ENCODE measurements around the gene TPRN.

Gene TPRN

GRCh38 chr9:137147793-137148160 lies 52.8 kb downstream of the TPRN start:
- DNase-seq = no peak
- Histone ChIP-seq H3K4me1 (no peaks in the 10 kb centered on the region), H3K9me3 (no peaks in the 10 kb centered on the region), H3K27me3 (peaks cover 0 to 64% of the 10 kb centered on the region in 2 donors), H3K27ac (no peak overlapping the region), H3K36me3 (no peaks in the 10 kb centered on the region), H3K4me3 (no peak overlapping the region)
- TF ChIP-seq CTCF (IDR thresholded peaks at IDR 0.05) = no peak
- intact Hi-C loops (cut with DNase I; ENCODE audit: low total_unique reads) = no loop called here

GRCh38 chr9:137147091-137147792 lies 53.3 kb downstream of the TPRN start:
- intact Hi-C loops (cut with DNase I; ENCODE audit: low total_unique reads) = no loop called here

GRCh38 chr9:137146527-137146918 lies 54.0 kb downstream of the TPRN start:
- Histone ChIP-seq H3K9me3 (no peaks in the 10 kb centered on the region), H3K27me3 (peaks cover 0 to 77% of the 10 kb centered on the region in 2 donors), H3K4me3 (no peak overlapping the region), H3K27ac (no peak overlapping the region), H3K4me1 (no peaks in the 10 kb centered on the region), H3K36me3 (no peaks in the 10 kb centered on the region)
- intact Hi-C loops (cut with DNase I; ENCODE audit: low total_unique reads) = no loop called here
- no peak for TF ChIP-seq CTCF (IDR thresholded peaks at IDR 0.05)
- no peak for DNase-seq

More at GRCh38 chr9:137147091-137147792, 53.3 kb downstream of the TPRN start:
- peaks cover 0 to 70% of the 10 kb centered on the region in 2 donors for H3K27me3 ChIP-seq
- H3K27ac ChIP-seq = no peak overlapping the region
- TF ChIP-seq CTCF (IDR thresholded peaks at IDR 0.05) = no peak
- no peaks in the 10 kb centered on the region for H3K36me3 ChIP-seq
- H3K4me1 ChIP-seq = no peaks in the 10 kb centered on the region
- no peak overlapping the region for H3K4me3 ChIP-seq
- DNase-seq = no peak
- no peaks in the 10 kb centered on the region for H3K9me3 ChIP-seq

- intact Hi-C loops (cut with DNase I; ENCODE audit: low total_unique reads) = no loop called here
- H3K9me3 ChIP-seq = no peaks in the 10 kb centered on the region
- no peak for TF ChIP-seq CTCF (IDR thresholded peaks at IDR 0.05)
- no peaks in the 10 kb centered on the region for H3K36me3 ChIP-seq
- H3K4me1 ChIP-seq = no peaks in the 10 kb centered on the region
- H3K27me3 ChIP-seq = peaks cover 0 to 83% of the 10 kb centered on the region in 2 donors
- no peak for DNase-seq
- H3K27ac ChIP-seq = no peak overlapping the region
- no peak overlapping the region for H3K4me3 ChIP-seq
Measured at GRCh38 chr9:137145731-137146526, 54.6 kb downstream of the TPRN start.

- TF ChIP-seq CTCF (IDR thresholded peaks at IDR 0.05) = no peak
- no peak overlapping the region for H3K27ac ChIP-seq
- intact Hi-C loops (cut with DNase I; ENCODE audit: low total_unique reads) = no loop called here
- H3K27me3 ChIP-seq = peaks cover 0 to 94% of the 10 kb centered on the region in 2 donors
- no peaks in the 10 kb centered on the region for H3K9me3 ChIP-seq
- no peaks in the 10 kb centered on the region for H3K36me3 ChIP-seq
- no peak overlapping the region for H3K4me3 ChIP-seq
- H3K4me1 ChIP-seq = peaks cover 0 to 9% (median 5%) of the 10 kb centered on the region in 4 donors
- DNase-seq = no peak
Measured at GRCh38 chr9:137143459-137143858, 57.1 kb downstream of the TPRN start.
